ENCODE measurements around the gene SLCO1B1.

GRCh38 chr12:21113266-21113665 lies 17.7 kb upstream of the SLCO1B1 start:
- TF ChIP-seq CTCF (conservative IDR thresholded peaks at IDR 0.05; ENCODE audit: low read length) (no peak), EZH2phosphoT487 (IDR thresholded peaks at IDR 0.05; ENCODE audit: borderline replicate concordance, low read depth, low read length) (no peak)
